ENCODE data around the gene SH3TC1. TPM values are rescaled to one million over a fixed set of nuclear protein-coding genes. Genes with fewer than 3 reads are reported as not detected.

The SH3TC1 gene
- total RNA-seq, 4 donors from 2014 or later: 13.7 to 18.7 (median 15.2) TPM

DNA sequence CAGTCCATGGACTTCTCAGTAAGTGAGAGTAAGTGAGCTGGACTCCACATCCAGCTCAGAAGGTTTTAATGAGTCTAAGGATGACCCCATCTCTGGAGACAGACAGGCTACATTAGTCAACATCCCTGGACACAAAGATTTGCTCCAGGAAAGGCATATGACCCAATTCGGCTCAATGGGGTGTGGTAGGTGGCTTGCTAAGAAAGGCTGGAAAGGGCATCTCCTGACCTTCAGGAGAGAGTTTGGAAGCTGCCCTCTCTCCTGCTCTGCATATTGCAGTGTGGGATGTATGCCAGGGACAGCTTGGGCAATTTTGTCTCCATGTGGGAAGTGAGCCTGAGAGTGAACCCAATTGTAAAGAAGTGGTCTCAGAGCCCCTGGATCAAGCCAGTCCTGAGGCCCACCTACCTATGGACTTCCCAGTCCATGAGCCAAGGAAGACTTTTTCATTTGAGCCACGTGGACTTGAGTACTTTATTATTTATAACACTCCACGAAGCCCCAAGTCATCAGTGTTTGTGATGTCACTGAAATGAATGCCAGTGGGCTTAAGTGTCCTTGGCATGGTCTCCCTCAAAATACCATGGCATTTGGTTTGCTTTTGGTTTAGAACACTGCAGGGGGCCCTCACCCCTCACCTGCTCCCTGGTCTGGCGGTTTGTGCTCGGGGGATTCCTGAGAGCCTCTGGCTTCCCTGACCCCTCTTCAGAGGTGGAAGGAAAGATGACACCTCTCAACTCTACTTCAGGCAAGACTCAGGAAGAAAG lies 30.1 kb upstream of the SH3TC1 start:
- peaks cover 0 to 11% (median 0%) of the 10 kb centered on the region in 4 donors for H3K27me3 ChIP-seq

DNA sequence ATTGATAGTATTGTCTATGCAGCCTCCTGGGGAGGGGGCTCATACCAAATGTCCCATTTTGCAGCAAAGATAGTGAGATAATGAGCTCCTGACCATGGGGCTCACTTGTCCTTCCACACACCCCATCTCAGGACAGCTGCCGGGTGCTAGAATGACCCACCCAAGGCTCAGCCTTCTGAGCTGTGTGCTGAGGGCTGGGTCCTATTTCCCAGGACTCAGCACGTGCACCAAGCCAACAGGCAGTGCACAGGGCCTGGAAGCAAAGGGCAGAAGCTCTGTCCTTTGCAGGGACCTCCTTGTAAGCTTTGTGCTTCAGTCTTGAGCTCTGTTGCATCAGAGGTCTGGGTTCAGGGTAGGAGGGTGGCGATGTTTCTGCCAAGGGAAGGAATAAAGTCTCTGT lies 29.3 kb upstream of the SH3TC1 start:
- DNase-seq (ENCODE audit: extremely low spot score): no peak
- intact Hi-C loops (cut with DNase I): loop anchor here (10.0 kb wide), 1 partner anchor 235 kb away; no protein-coding TSS in a partner anchor
- TF ChIP-seq, protein P1, sequence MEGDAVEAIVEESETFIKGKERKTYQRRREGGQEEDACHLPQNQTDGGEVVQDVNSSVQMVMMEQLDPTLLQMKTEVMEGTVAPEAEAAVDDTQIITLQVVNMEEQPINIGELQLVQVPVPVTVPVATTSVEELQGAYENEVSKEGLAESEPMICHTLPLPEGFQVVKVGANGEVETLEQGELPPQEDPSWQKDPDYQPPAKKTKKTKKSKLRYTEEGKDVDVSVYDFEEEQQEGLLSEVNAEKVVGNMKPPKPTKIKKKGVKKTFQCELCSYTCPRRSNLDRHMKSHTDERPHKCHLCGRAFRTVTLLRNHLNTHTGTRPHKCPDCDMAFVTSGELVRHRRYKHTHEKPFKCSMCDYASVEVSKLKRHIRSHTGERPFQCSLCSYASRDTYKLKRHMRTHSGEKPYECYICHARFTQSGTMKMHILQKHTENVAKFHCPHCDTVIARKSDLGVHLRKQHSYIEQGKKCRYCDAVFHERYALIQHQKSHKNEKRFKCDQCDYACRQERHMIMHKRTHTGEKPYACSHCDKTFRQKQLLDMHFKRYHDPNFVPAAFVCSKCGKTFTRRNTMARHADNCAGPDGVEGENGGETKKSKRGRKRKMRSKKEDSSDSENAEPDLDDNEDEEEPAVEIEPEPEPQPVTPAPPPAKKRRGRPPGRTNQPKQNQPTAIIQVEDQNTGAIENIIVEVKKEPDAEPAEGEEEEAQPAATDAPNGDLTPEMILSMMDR (IDR thresholded peaks at IDR 0.05): no peak
- TF ChIP-seq POLR2A (IDR thresholded peaks at IDR 0.05; ENCODE audit: low read depth): no peak
- TF ChIP-seq EP300 (IDR thresholded peaks at IDR 0.05): no peak
- TF ChIP-seq POLR2AphosphoS5 (IDR thresholded peaks at IDR 0.05): no peak
- H3K4me3 ChIP-seq: no peak overlapping the region
- H3K9me3 ChIP-seq: peaks cover 0 to 12% (median 9%) of the 10 kb centered on the region in 4 donors
- H3K36me3 ChIP-seq: no peaks in the 10 kb centered on the region
- H3K27ac ChIP-seq (replicated peaks in 1 of 4): no peak overlapping the region
- 85% methylated on average over 3 of the region's 3 CpGs for WGBS
- peaks cover 0 to 11% (median 0%) of the 10 kb centered on the region in 4 donors for H3K27me3 ChIP-seq
- no peaks in the 10 kb centered on the region for H3K4me1 ChIP-seq

More for the DNA sequence above, 30.1 kb upstream of the SH3TC1 start:
- 78% methylated on average over 5 of the region's 5 CpGs for WGBS
- Histone ChIP-seq H3K27ac (replicated peaks in 1 of 4) (no peak overlapping the region), H3K4me1 (no peaks in the 10 kb centered on the region), H3K9me3 (peaks cover 0 to 12% (median 9%) of the 10 kb centered on the region in 4 donors), H3K4me3 (no peak overlapping the region), H3K36me3 (no peaks in the 10 kb centered on the region)
- intact Hi-C loops (cut with DNase I): no loop called here
- DNase-seq (ENCODE audit: extremely low spot score): no peak
- TF ChIP-seq, protein P1 (IDR thresholded peaks at IDR 0.05): no peak
- TF ChIP-seq POLR2AphosphoS5 (IDR thresholded peaks at IDR 0.05): no peak
- TF ChIP-seq POLR2A (IDR thresholded peaks at IDR 0.05; ENCODE audit: low read depth): no peak
- TF ChIP-seq EP300 (IDR thresholded peaks at IDR 0.05): no peak

DNA sequence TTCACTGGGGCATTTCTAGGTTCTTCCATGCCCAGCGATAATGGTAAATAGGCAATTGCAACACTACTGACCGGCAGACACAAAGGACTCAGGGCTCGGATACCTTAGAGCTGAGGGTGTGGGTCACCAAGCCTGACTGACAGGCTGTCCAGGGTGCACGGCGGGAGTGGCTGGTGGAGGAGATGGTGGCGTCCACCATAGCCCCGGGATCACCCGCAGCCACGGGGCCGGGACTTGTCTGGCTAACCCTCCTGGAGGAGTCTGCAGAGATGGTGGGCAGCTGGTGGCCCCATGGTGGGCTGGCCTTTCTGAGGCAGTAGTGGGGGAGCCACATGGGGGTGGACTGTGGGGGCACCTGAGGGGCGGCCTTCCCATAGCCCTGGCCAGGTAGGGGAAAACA lies 28.7 kb upstream of the SH3TC1 start:
- intact Hi-C loops (cut with DNase I): loop anchor here (10.0 kb wide), 1 partner anchor 234 kb away; no protein-coding TSS in a partner anchor
- Histone ChIP-seq H3K27me3 (peaks cover 0 to 11% (median 0%) of the 10 kb centered on the region in 4 donors), H3K27ac (replicated peaks in 1 of 4) (no peak overlapping the region), H3K4me1 (no peaks in the 10 kb centered on the region), H3K36me3 (no peaks in the 10 kb centered on the region), H3K9me3 (peaks cover 0 to 12% (median 9%) of the 10 kb centered on the region in 4 donors), H3K4me3 (no peak overlapping the region)
- DNase-seq (ENCODE audit: extremely low spot score): no peak
- TF ChIP-seq POLR2AphosphoS5 (IDR thresholded peaks at IDR 0.05): no peak
- TF ChIP-seq, protein P1 (IDR thresholded peaks at IDR 0.05): no peak
- TF ChIP-seq POLR2A (IDR thresholded peaks at IDR 0.05; ENCODE audit: low read depth): no peak
- no peak for TF ChIP-seq EP300 (IDR thresholded peaks at IDR 0.05)
- 99% methylated on average over 11 of the region's 11 CpGs for WGBS

DNA sequence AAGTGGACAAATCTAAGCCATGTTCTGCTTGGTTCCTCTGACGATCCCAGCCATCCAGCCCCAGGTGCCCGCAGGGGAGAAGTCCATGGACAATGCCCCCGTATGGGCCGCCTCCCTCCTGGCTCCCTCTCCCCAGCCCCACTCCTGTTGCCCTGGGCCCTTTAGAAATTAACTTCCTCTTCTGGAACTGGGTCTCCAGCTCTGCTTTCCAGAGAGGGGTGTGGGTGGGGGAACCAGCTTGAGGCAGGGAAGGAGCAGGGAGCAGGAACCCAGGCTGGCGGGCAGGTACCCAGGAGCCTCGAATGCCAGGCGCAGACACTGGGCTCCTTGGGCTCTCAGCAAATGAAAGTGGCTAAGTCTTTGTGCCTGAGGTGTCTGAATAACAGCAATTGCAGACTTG lies 27.8 kb upstream of the SH3TC1 start:
- Histone ChIP-seq H3K36me3 (no peaks in the 10 kb centered on the region), H3K27me3 (peaks cover 0 to 11% (median 0%) of the 10 kb centered on the region in 4 donors), H3K4me1 (no peaks in the 10 kb centered on the region), H3K4me3 (no peak overlapping the region), H3K27ac (replicated peaks in 1 of 4) (no peak overlapping the region), H3K9me3 (peaks cover 0 to 12% (median 9%) of the 10 kb centered on the region in 4 donors)
- no peak for DNase-seq (ENCODE audit: extremely low spot score)
- TF ChIP-seq EP300 (IDR thresholded peaks at IDR 0.05) (no peak), POLR2A (IDR thresholded peaks at IDR 0.05; ENCODE audit: low read depth) (no peak), POLR2AphosphoS5 (IDR thresholded peaks at IDR 0.05) (no peak)
- TF ChIP-seq, protein P1 (IDR thresholded peaks at IDR 0.05): no peak
- intact Hi-C loops (cut with DNase I): loop anchor here (10.0 kb wide), 1 partner anchor 234 kb away; no protein-coding TSS in a partner anchor
- WGBS: 88% methylated on average over 5 of the region's 7 CpGs

Data from esophagus muscularis mucosa (tissue), 4 donors.